Fibroblast of mammary gland (primary cell): ENCODE measurements around the gene LRRC32.

Source experiments
- DNase-seq: peaks from one replicate; pipeline ENCODE4 v3.0.0-alpha.2; 2010; ENCODE audit warnings: low read depth
- H3K4me3 ChIP-seq: 2 replicates; pipeline ENCODE4 v1.5.1; 2011; ENCODE audit warnings: low read depth, mild to moderate bottlenecking, low read length, moderate library complexity; ENCODE audit not compliant: control insufficient read depth
- CTCF ChIP-seq: conservative IDR thresholded peaks from 2 replicates; pipeline ENCODE4 v1.5.1; 2011; ENCODE audit warnings: low read depth, low read length, inconsistent platforms; ENCODE audit not compliant: control insufficient read depth, insufficient read depth

The LRRC32 gene

DNA sequence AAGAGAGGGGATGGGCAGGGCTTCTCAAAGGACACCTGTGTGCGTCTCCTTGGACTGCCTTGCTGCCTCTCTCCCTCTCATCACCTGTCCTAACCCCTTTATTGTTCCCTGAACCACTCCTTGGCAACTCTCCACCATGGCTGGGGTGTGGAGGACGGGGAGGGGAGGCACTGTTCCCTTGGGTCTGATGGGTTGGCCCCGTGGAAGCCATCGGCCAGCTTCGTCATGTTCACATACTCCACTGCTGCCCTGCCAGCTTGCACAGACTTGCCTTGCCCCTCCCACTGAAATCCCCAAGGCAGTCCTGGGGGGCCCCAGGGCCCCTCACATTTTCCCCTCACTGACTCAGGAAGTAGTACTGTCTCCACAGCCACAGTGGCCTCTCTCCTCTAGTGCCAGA, 36.1 kb upstream of the LRRC32 start:
- no peak for TF ChIP-seq CTCF
- DNase-seq, result no peak

DNA sequence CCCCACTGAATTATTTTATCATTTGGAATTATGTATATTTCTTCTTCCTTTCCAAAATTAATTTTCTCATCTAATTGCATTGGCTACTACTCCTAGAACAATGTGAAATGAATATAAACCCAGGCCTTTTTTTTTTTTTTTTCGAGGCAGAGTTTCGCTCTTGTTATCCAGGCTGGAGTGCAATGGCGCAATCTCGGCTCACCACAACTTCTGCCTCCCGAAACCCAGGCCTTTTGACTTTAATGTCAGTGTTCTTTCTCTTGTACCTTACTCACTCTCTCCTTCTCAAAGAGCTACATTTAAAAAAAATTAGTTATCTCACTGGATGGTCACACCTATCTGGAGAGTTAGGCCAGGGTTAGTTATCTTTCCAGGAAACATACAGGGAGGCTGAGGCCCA, 35.3 kb upstream of the LRRC32 start:
- TF ChIP-seq CTCF, result no peak
- DNase-seq, result no peak
- no peak overlapping the region for H3K4me3 ChIP-seq

More for the DNA sequence above, 36.1 kb upstream of the LRRC32 start:
- H3K4me3 ChIP-seq, result no peak overlapping the region

- no peak overlapping the region for H3K4me3 ChIP-seq
- no peak for TF ChIP-seq CTCF
- no peak for DNase-seq
These were observed 33.8 kb upstream of the LRRC32 start for GRCh38 chr11:76704171-76704948.

DNA sequence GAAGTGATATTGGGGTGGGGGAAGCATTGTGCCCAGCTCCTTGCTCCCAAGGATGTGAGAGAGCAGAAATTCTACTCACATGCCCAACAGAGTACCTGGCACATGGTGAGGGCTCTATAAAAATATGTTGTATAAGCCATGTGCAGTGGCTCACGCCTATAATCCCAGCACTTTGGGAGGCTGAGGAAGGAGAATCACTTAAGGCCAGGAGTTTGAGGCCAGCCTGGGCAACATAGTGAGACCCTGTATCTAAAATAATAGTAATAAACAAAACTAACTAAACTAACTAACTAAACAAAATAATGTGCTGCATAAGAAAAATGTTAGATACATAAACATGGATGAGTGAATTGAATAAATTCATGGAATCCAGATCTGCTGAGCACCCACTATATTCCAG, 33.2 kb upstream of the LRRC32 start:
- no peak for TF ChIP-seq CTCF
- DNase-seq, result no peak
- H3K4me3 ChIP-seq, result no peak overlapping the region

DNA sequence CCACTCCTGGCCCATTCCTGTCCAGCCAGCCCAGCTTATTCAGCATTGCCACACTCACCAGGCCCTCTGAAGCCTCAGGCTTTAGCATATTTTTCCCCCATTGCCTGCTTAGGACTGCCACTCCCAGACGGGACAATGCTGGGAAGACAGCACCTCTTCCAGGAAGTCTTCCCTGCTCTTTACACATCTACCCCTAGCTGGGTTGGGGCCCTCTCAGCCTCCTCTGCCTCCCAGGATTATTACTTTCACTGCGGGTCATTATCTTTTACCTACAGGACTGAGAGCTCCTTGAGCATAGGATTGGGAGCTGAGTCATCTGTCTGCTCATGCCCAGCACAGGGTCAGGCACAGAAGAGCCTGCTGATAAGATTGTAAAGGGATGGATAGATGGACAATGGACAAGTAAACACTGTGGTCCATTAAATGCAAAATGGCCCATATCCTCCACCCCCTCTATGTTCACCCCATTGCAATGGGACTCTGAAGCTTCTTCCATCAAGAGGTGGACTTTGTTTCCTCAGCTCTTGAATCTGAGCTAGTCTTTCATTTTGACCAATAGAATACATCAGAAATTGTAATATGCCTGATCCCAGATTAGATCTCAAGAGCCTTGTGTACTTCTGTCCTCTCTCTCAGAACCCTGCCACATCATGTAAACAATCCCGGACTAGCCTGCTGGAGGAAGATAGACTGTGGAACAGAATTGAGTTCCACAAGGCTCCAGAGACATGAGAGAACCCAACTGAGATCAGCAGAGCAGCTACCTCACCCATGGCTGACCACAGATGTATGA, 32.0 kb upstream of the LRRC32 start:
- no peak for TF ChIP-seq CTCF
- H3K4me3 ChIP-seq, result no peak overlapping the region
- peak; percentile 13 for DNase-seq

DNA sequence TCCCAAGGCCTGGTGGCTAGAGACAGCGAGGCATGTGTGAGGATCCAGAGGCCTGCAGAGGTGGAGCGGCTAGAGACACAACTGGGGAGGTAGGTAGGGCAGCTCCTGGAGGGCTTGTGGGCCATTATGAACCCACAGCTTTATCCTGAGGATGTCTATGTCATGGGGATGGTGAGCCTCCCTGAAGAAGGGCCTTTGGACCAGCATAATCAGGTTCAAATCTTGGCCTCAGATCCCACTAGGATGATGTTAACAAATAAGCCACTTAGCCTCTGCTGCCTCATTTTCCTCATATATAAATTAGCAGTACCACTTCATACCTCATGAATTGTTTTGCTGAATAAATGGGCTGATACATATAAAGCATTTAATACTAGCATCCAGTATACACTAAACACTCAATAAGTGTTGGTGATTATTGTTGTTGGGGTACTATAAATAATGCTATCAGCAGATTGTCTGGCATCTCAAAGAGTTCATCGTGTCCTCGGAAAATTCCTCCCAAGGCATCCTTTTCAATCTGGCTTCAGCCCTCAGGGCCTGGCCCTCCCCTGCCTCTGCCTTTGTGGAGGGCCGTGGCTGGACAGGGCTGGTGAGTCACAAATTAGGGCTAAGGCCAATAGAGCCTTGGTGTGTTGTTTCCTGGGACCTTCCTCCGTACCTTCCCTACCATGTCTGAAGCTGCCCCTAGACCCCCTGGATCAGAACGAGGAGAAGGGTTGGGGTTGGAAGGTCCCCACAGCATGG, 30.9 kb upstream of the LRRC32 start:
- DNase-seq, result peak; percentile 82
- H3K4me3 ChIP-seq, result no peak overlapping the region

More for the DNA sequence above, 30.9 kb upstream of the LRRC32 start:
- no peak for TF ChIP-seq CTCF
